ENCODE measurements around the gene TMEM50B. TPM values are rescaled to one million over a fixed set of nuclear protein-coding genes. Genes with fewer than 3 reads are reported as not detected.

Gene TMEM50B
- total and polyA plus RNA-seq, 2 experiments from 2014 or later: 25.1 to 26.1 TPM

DNA sequence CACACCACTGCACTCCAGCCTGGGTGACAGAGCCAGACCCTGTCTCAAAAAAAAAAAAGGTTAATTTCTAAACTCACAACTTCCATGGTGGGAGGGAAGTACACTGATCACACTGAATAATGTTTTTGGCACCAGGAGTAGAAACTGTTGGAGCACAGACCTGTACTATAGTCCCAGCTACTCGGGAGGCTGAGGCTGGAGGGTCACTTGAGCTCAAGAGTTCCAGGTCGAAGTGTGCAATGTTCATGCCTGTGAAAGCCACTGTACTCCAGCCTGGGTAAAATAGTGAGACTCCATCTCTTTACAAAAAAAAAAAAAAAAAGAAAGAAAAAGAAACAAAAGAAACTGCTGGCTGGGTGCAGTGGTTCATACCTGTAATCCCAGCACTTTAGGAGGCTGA lies 35.3 kb downstream of the TMEM50B start:
- Mint-ChIP-seq H3K27me3 (ENCODE audit: insufficient read depth, low read depth, poor library complexity) (peaks cover 7% of the 10 kb centered on the region), H3K27ac (no peak overlapping the region), H3K36me3 (ENCODE audit: low read depth) (no peaks in the 10 kb centered on the region; the same call in 2 of the 3 replicates), H3K9me3 (no peaks in the 10 kb centered on the region), H3K4me3 (no peak overlapping the region), H3K4me1 (no peaks in the 10 kb centered on the region)
- Histone ChIP-seq H4K20me1 (replicated peaks; ENCODE audit: insufficient read depth) (no peaks in the 10 kb centered on the region; the same call in 1 of the 2 replicates), H3K36me3 (ENCODE audit: insufficient read depth) (no peaks in the 10 kb centered on the region), H3K27ac (ENCODE audit: low read depth) (no peak overlapping the region), H3K4me2 (no peak overlapping the region), H3K27me3 (ENCODE audit: insufficient read depth) (no peaks in the 10 kb centered on the region), H3F3A (replicated peaks; ENCODE audit: low read depth) (no peaks in the 10 kb centered on the region), H3K9me2 (ENCODE audit: insufficient read depth) (no peaks in the 10 kb centered on the region), H3K79me2 (replicated peaks; ENCODE audit: insufficient read depth) (no peaks in the 10 kb centered on the region), H2AFZ (no peak overlapping the region), H3K4me3 (no peak overlapping the region), H3K4me1 (ENCODE audit: insufficient read depth) (no peaks in the 10 kb centered on the region)
- TF ChIP-seq EZH2phosphoT487 (IDR thresholded peaks at IDR 0.05; ENCODE audit: unreplicated experiment): no peak
- TF ChIP-seq ZNF462 (CRISPR knock-in tag; IDR thresholded peaks at IDR 0.05): no peak
- TF ChIP-seq STAT1 (IDR thresholded peaks at IDR 0.05; ENCODE audit: unreplicated experiment): no peak
- TF ChIP-seq POLR2AphosphoS5 (IDR thresholded peaks at IDR 0.05; ENCODE audit: low read depth): no peak
- no peak for TF ChIP-seq JUNB (IDR thresholded peaks at IDR 0.05; ENCODE audit: unreplicated experiment)
- TF ChIP-seq NANOG (IDR thresholded peaks at IDR 0.05; ENCODE audit: borderline replicate concordance): no peak
- no peak for TF ChIP-seq CREB1 (CRISPR knock-in tag; IDR thresholded peaks at IDR 0.05; ENCODE audit: low read depth)
- TF ChIP-seq, protein P1, sequence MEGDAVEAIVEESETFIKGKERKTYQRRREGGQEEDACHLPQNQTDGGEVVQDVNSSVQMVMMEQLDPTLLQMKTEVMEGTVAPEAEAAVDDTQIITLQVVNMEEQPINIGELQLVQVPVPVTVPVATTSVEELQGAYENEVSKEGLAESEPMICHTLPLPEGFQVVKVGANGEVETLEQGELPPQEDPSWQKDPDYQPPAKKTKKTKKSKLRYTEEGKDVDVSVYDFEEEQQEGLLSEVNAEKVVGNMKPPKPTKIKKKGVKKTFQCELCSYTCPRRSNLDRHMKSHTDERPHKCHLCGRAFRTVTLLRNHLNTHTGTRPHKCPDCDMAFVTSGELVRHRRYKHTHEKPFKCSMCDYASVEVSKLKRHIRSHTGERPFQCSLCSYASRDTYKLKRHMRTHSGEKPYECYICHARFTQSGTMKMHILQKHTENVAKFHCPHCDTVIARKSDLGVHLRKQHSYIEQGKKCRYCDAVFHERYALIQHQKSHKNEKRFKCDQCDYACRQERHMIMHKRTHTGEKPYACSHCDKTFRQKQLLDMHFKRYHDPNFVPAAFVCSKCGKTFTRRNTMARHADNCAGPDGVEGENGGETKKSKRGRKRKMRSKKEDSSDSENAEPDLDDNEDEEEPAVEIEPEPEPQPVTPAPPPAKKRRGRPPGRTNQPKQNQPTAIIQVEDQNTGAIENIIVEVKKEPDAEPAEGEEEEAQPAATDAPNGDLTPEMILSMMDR (conservative IDR thresholded peaks at IDR 0.05; ENCODE audit: low read depth in 2 of 2): no peak
- no peak for TF ChIP-seq ZNF331 (CRISPR knock-in tag; IDR thresholded peaks at IDR 0.05; ENCODE audit: low read depth)
- no peak for TF ChIP-seq ETS1 (IDR thresholded peaks at IDR 0.05)
- no peak for TF ChIP-seq ZNF114 (CRISPR knock-in tag; IDR thresholded peaks at IDR 0.05)
- TF ChIP-seq, protein P2, sequence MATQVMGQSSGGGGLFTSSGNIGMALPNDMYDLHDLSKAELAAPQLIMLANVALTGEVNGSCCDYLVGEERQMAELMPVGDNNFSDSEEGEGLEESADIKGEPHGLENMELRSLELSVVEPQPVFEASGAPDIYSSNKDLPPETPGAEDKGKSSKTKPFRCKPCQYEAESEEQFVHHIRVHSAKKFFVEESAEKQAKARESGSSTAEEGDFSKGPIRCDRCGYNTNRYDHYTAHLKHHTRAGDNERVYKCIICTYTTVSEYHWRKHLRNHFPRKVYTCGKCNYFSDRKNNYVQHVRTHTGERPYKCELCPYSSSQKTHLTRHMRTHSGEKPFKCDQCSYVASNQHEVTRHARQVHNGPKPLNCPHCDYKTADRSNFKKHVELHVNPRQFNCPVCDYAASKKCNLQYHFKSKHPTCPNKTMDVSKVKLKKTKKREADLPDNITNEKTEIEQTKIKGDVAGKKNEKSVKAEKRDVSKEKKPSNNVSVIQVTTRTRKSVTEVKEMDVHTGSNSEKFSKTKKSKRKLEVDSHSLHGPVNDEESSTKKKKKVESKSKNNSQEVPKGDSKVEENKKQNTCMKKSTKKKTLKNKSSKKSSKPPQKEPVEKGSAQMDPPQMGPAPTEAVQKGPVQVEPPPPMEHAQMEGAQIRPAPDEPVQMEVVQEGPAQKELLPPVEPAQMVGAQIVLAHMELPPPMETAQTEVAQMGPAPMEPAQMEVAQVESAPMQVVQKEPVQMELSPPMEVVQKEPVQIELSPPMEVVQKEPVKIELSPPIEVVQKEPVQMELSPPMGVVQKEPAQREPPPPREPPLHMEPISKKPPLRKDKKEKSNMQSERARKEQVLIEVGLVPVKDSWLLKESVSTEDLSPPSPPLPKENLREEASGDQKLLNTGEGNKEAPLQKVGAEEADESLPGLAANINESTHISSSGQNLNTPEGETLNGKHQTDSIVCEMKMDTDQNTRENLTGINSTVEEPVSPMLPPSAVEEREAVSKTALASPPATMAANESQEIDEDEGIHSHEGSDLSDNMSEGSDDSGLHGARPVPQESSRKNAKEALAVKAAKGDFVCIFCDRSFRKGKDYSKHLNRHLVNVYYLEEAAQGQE (IDR thresholded peaks at IDR 0.05; ENCODE audit: unreplicated experiment): no peak
- TF ChIP-seq EZH2 (IDR thresholded peaks at IDR 0.05; ENCODE audit: low read depth, unreplicated experiment): no peak
- DNase-seq (ENCODE audit: low spot score) (no peak), ATAC-seq (no peak)

Data from GM23338 (cell line).